PC-9 (cell line): ENCODE measurements around the gene ARHGAP22.

Source experiments
- EZH2 ChIP-seq: fragments of 200-600 bp; sonication (generic); IDR thresholded peaks from 2 replicates; pipeline ENCODE4 v1.8.0; 2017; ENCODE audit warnings: antibody characterized with exemption, low read depth
- TF ChIP-seq, protein P1 (sequence below): fragments of 200-600 bp; sonication (generic); conservative IDR thresholded peaks from 2 replicates; pipeline ENCODE4 v1.6.1; 2017; ENCODE audit warnings: mixed run types, antibody characterized with exemption, mild to moderate bottlenecking, moderate library complexity

DNA sequence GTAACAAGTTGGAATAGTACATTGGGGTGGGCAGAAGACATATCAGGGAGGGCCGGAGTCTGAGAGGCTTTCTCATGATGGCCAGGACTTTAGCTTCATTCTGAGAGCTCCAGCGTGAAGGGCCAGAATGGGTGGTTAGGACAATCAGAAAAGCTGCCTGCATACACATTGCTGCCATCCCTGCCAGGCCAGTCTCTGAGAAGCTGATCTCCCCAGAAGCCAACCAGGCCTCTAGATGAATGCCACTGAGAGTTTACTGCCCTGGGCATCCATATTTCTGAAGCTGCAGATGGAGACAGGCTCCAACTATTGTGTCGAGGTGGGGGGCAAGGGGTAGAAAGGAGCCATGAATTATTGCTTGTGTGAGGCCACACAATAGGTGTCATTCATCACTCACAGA is 32.0 kb upstream of the ARHGAP22 start:
- no peak for TF ChIP-seq EZH2
- TF ChIP-seq, protein P1, sequence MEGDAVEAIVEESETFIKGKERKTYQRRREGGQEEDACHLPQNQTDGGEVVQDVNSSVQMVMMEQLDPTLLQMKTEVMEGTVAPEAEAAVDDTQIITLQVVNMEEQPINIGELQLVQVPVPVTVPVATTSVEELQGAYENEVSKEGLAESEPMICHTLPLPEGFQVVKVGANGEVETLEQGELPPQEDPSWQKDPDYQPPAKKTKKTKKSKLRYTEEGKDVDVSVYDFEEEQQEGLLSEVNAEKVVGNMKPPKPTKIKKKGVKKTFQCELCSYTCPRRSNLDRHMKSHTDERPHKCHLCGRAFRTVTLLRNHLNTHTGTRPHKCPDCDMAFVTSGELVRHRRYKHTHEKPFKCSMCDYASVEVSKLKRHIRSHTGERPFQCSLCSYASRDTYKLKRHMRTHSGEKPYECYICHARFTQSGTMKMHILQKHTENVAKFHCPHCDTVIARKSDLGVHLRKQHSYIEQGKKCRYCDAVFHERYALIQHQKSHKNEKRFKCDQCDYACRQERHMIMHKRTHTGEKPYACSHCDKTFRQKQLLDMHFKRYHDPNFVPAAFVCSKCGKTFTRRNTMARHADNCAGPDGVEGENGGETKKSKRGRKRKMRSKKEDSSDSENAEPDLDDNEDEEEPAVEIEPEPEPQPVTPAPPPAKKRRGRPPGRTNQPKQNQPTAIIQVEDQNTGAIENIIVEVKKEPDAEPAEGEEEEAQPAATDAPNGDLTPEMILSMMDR, result no peak
